Gastrocnemius medialis (tissue), 4 donors: ENCODE results near the gene SRSF3.

ENCODE experiments used
- POLR2A ChIP-seq, 2 donors: fragments of 450-650 bp; IDR thresholded peaks; one replicate each; pipeline ENCODE4 v1.6.1; 2017; ENCODE audit warnings: antibody characterized with exemption in 2 of 2, mild to moderate bottlenecking in 2 of 2, moderate library complexity in 2 of 2
- TF ChIP-seq, protein P1 (sequence below), 5 experiments: fragments of 450-650 bp in 3 of 5; fragments of 200-600 bp in 2 of 5; sonication (generic) in 2 of 5; IDR thresholded peaks in 4 of 5; conservative IDR thresholded peaks in 1 of 5; 1 replicate in 4 of 5; 2 replicates in 1 of 5; pipeline ENCODE4 v1.5.1; 2016 to 2019; ENCODE audit warnings: antibody characterized with exemption in 5 of 5, mild to moderate bottlenecking in 3 of 5, moderate library complexity in 3 of 5

DNA sequence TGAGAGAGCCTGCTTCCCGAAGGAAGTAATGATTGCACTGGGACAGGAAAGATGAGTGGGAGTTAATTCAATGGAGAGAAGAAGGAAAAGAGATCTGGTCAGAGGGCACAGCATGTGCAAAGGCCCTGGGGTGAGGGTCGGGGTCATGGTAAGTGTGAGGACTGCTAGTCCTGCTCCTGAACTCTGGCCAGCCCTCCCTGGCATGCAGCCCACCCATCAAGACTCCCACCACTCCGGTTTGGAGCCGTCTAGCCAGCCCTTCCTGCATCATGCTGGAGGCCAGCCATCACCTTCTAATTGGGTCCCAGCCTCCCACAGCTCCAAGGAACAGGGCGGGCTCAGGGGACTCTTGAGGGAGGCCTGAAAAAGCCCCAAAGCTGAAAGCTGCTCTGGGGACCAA is 42.1 kb downstream of the SRSF3 start:
- TF ChIP-seq, protein P1, sequence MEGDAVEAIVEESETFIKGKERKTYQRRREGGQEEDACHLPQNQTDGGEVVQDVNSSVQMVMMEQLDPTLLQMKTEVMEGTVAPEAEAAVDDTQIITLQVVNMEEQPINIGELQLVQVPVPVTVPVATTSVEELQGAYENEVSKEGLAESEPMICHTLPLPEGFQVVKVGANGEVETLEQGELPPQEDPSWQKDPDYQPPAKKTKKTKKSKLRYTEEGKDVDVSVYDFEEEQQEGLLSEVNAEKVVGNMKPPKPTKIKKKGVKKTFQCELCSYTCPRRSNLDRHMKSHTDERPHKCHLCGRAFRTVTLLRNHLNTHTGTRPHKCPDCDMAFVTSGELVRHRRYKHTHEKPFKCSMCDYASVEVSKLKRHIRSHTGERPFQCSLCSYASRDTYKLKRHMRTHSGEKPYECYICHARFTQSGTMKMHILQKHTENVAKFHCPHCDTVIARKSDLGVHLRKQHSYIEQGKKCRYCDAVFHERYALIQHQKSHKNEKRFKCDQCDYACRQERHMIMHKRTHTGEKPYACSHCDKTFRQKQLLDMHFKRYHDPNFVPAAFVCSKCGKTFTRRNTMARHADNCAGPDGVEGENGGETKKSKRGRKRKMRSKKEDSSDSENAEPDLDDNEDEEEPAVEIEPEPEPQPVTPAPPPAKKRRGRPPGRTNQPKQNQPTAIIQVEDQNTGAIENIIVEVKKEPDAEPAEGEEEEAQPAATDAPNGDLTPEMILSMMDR (IDR thresholded peaks at IDR 0.05 in 4 of 5, conservative IDR thresholded peaks at IDR 0.05 in 1 of 5), result no peak
- no peak for TF ChIP-seq POLR2A (IDR thresholded peaks at IDR 0.05)
